Stimulated activated CD4-positive, alpha-beta T cell treated with anti-CD3 and anti-CD28 coated beads, Interleukin-15, amount 100 ng/mL, for 24 hours (primary cell): ENCODE results near the gene KLHDC4.
A peak's percentile ranks its signal among the peaks of the same experiment; 100 is the strongest.
"Not testable (repeated sequence)": the region's sequence is repeated elsewhere in the genome, so short reads cannot be mapped to it uniquely, and the experiment has no call there.

ENCODE experiments used
- DNase-seq: peaks from one replicate; pipeline ENCODE4 v3.0.0-alpha.2; 2020

Gene KLHDC4

GRCh38 chr16:87765776-87766484 is at the start of gene KLHDC4:
TSS of gene KLHDC4 (minus strand) at chr16:87765986. CDS start at chr16:87765890, 96 bp downstream.
- DNase-seq: peak; percentile 93

DNA sequence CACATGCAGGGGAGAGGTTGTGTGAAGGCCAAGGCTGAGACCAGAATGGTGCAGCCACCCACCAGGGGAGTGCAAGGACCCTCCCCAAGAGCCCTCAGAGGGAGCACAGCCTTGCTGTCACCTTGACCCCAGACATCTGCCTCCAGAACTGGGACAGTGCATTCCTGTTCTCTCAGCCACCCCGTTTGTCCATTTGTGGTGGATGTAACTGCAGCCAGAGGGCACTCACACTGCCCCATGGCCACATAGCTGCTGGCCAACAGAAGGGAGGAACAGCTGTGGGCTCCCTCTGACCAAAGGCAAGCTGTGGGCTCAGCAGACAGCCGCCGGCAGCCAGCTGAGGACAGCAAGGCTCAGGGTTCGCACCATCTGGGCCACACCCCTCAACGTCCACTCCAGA is 49.8 kb upstream of the KLHDC4 start:
- no peak for DNase-seq

- DNase-seq: no peak
Observed at GRCh38 chr16:87812200-87812656, 46.4 kb upstream of the KLHDC4 start.

- not testable (repeated sequence) for DNase-seq
Observed at GRCh38 chr16:87811454-87811853, 45.7 kb upstream of the KLHDC4 start.

- DNase-seq: no peak
Observed at GRCh38 chr16:87809150-87809902, 43.5 kb upstream of the KLHDC4 start.

GRCh38 chr16:87808108-87808507 is 42.3 kb upstream of the KLHDC4 start:
- DNase-seq: no peak

- peak; percentile 66 for DNase-seq
Observed at GRCh38 chr16:87806641-87807546, 41.1 kb upstream of the KLHDC4 start.

- DNase-seq: peak; percentile 49
Observed at GRCh38 chr16:87806261-87806640, 40.5 kb upstream of the KLHDC4 start.

- DNase-seq: no peak
Observed at GRCh38 chr16:87803385-87803784, 37.6 kb upstream of the KLHDC4 start.

DNA sequence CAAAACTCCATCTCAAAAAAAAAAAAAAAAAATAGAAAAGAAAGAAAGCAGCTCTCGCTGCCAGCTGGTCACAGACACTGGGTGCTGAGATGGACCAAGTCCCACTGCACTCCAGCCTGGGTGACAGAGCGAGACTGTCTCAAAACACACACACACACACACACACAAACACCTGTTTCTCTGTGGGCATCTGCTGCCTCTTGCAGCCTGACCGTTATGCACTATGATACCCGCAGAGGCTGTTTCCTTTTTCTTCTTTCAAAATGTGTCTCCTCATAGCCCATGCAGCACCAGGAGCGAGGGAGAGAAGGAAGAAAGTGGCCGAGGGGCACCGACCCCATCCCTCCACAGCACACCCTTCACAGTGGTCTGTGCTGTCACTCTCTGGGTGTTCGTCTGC is 36.9 kb upstream of the KLHDC4 start:
- no peak for DNase-seq

- no peak for DNase-seq
Observed at GRCh38 chr16:87801679-87802259, 36.0 kb upstream of the KLHDC4 start.

DNA sequence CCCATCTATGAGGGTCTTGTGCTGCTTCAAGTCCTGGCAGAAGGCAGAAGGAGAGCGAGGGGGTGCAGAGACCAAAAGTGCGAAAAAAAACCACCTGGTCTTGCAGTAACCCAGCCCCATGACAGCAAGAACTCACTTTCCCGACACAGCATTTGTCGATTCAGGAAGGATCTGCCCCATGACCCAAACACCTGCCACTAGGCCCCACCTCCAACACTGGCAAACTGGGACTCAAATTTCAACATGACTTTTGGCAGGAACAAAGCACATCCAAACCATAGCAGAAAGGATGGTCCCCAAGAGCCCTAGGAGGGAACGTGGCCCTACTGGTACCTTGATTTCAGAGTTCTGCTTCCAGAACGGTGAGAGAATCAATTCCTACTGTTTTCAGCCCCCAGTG is 34.7 kb upstream of the KLHDC4 start:
- no peak for DNase-seq

- DNase-seq: no peak
Observed at GRCh38 chr16:87795336-87795735, 29.6 kb upstream of the KLHDC4 start.

DNA sequence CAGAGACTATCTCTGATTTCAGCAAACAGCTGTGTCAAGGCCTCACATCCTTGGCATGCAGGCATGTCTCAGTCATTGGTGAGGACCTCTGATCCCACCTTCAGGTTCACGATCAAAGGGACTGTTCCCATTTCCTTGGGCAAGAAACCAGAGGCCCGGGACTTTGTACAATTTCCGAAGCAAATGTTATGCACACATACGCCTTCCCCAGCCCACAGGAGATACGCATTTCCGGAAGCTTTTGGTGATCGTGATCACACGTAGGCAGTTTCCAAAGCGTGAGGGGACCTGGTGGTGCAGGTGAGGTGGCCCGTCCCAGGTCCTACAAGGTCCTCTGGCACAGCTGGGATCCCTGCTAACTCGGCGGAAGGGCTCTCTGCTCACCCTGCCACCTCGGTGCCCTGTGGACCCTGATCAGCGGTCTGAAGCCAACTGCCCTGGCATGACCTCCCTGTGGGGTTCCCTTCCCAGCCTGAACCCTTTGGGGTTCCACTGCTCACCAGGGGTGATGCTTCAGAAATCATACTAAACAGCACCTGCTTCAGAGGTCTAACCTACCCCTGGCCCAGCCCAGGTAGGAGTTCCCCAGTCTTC is 28.8 kb upstream of the KLHDC4 start:
- DNase-seq: no peak

- no peak for DNase-seq
Observed at GRCh38 chr16:87792205-87792565, 26.4 kb upstream of the KLHDC4 start.

- no peak for DNase-seq
Observed at GRCh38 chr16:87791295-87792204, 25.8 kb upstream of the KLHDC4 start.

- DNase-seq: no peak
Observed at GRCh38 chr16:87790292-87791100, 24.7 kb upstream of the KLHDC4 start.

- no peak for DNase-seq
Observed at GRCh38 chr16:87789437-87790291, 23.9 kb upstream of the KLHDC4 start.

DNA sequence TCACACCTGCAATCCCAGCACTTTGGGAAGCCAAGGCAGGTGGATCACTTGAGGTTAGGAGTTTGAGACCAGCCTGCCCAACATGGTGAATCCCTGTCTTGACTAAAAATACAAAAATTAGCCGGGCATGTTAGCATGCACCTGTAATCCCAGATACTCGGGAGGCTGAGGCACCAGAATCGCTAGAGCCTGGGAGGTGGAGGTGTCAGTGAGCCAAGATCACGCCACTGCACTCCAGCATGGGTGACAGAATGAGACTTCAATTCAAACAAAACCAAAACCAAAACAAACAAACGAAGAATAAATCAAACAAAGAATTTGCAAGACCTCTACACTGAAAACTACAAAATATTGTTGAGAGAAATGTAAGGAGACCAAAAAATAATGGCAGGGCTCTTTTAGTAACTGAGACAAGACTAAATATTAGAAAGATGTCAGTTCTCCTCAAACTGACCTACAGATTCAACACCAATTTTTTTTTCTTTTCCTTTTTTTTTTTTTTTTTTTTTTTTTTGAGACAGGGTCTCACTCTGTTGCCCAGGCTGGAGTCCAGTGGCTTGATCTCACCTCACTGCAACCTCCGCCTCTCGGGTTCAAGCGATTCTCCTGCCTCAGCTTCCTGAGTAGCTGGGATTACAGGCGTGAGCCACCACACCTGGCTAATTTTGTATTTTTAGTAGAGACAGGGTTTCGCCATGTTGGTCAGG is 23.1 kb upstream of the KLHDC4 start:
- not testable (repeated sequence) for DNase-seq
